GM12874 (cell line): ENCODE data around the gene SETBP1.
A peak's percentile ranks its signal among the peaks of the same experiment; 100 is the strongest.

ENCODE experiments used
- CTCF ChIP-seq: IDR thresholded peaks from 2 replicates; pipeline ENCODE4 v1.5.1; 2011; ENCODE audit warnings: low read depth, mild to moderate bottlenecking, control low read depth, low read length, moderate library complexity; ENCODE audit not compliant: insufficient read depth

SETBP1 gene

GRCh38 chr18:44924785-44925499, 244.3 kb downstream of the SETBP1 start:
- TF ChIP-seq CTCF = no peak

- TF ChIP-seq CTCF = 0 out of 2 replicates have a peak, but pooled peaks have one; percentile 13
Measured at GRCh38 chr18:44927127-44927849, 246.6 kb downstream of the SETBP1 start.

- TF ChIP-seq CTCF = no peak
Measured at GRCh38 chr18:44934901-44935300, 254.2 kb downstream of the SETBP1 start.

- TF ChIP-seq CTCF = no peak
Measured at GRCh38 chr18:44935455-44935854, 254.8 kb downstream of the SETBP1 start.

GRCh38 chr18:44936485-44936884, 255.8 kb downstream of the SETBP1 start:
- TF ChIP-seq CTCF = no peak

- TF ChIP-seq CTCF = no peak
Measured at GRCh38 chr18:44937960-44938719, 257.5 kb downstream of the SETBP1 start.
